ENCODE measurements around the gene MBNL1.

Gene MBNL1

DNA sequence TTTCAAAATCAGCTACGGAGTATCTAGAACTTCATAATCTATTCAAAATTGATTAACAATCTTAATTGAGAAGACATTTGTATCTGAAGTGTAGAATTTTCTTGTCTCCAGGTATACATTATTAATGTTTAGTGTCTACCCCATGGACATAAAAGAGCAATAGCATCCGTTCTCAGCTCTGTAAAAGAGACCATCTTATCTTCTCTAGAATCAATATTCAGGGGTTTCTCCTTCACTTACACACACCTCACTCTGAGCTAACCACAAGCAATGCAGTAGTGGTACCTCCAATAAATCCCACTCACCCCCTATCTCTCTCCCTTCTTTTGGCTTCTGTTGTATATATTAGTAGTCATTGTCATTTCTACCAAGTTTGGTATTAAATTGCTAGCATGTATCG is 16.2 kb downstream of the MBNL1 start:
- TF ChIP-seq, protein P1, sequence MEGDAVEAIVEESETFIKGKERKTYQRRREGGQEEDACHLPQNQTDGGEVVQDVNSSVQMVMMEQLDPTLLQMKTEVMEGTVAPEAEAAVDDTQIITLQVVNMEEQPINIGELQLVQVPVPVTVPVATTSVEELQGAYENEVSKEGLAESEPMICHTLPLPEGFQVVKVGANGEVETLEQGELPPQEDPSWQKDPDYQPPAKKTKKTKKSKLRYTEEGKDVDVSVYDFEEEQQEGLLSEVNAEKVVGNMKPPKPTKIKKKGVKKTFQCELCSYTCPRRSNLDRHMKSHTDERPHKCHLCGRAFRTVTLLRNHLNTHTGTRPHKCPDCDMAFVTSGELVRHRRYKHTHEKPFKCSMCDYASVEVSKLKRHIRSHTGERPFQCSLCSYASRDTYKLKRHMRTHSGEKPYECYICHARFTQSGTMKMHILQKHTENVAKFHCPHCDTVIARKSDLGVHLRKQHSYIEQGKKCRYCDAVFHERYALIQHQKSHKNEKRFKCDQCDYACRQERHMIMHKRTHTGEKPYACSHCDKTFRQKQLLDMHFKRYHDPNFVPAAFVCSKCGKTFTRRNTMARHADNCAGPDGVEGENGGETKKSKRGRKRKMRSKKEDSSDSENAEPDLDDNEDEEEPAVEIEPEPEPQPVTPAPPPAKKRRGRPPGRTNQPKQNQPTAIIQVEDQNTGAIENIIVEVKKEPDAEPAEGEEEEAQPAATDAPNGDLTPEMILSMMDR (conservative IDR thresholded peaks at IDR 0.05; ENCODE audit: control insufficient read depth, insufficient read depth, low read depth, low read length) = no peak
- no peak overlapping the region for H3K4me3 ChIP-seq (ENCODE audit: control insufficient read depth, low read depth, low read length)
- DNase-seq (ENCODE audit: low read depth) = no peak

DNA sequence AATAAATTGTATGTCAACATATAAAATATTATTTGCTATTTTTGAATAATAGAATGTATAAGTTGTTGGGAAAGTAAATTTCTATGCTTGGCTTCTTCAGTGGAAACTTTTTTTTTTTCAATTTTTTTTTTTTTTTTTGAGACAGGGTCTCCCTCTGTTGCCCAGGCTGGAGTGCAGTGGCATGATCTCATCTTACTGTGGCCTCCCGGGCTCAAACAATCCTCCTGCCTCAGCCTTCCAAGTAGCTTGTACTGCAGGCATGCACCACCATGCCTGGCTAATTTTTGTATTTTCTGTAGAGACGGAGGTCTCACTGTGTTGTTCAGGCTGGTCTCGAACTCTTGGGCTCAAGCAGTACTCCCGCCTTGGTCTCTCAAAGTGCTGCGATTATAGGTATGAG is 16.8 kb downstream of the MBNL1 start:
- TF ChIP-seq, protein P1 (conservative IDR thresholded peaks at IDR 0.05; ENCODE audit: control insufficient read depth, insufficient read depth, low read depth, low read length) = no peak
- no peak overlapping the region for H3K4me3 ChIP-seq (ENCODE audit: control insufficient read depth, low read depth, low read length)
- DNase-seq (ENCODE audit: low read depth) = no peak

DNA sequence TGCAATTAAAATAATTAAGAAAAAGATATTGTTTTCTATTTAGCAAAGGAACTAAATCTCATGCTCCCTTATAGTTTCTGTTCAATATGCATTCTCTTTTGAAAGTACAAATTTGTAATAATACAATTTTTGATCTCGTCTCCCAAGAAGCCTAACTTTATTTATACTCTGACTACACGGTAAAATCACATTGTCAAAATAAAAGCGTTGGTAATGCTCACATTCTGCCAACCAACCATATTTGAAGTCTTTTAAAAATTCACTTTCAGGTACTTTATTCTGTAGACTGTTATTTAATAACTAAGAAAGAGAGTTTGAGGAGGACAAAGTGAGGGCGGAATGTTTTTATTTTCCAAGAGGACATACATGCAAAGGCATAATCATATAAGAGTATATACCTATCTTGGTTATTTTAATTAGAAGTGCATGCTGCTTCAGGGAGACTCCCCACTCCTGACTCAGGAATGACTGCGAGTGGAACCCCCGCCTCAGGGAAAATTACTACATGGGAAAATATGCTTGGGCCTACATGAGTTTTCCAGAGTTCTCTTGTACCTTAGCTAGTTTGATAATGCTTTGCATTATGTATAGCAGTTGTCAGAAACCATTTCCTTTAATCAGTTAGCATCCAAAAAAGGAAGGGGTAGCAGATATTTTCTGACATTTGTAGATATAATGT is 19.3 kb downstream of the MBNL1 start:
- no peak overlapping the region for H3K4me3 ChIP-seq (ENCODE audit: control insufficient read depth, low read depth, low read length)
- TF ChIP-seq, protein P1 (conservative IDR thresholded peaks at IDR 0.05; ENCODE audit: control insufficient read depth, insufficient read depth, low read depth, low read length) = no peak
- peak; percentile 43 for DNase-seq (ENCODE audit: low read depth)

DNA sequence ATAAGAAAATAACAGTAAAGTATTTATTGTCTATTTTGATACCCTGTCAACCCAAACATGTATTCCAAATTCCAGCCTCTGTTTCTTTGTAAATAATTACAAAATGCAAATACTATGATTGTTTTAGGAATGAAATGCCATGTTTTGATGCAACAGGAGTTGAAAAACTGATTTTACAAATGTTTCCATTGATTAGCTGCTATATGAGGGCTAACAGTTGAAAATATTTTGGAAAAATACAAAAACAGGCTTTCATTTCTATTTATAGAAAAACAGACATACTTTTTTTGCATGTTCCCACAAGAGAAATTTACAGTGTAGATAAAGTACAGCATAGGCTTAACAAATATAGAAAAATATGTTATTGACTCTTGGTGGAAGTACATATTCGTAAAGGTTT is 20.0 kb downstream of the MBNL1 start:
- DNase-seq (ENCODE audit: low read depth) = no peak
- H3K4me3 ChIP-seq (ENCODE audit: control insufficient read depth, low read depth, low read length) = no peak overlapping the region
- TF ChIP-seq, protein P1 (conservative IDR thresholded peaks at IDR 0.05; ENCODE audit: control insufficient read depth, insufficient read depth, low read depth, low read length) = no peak

DNA sequence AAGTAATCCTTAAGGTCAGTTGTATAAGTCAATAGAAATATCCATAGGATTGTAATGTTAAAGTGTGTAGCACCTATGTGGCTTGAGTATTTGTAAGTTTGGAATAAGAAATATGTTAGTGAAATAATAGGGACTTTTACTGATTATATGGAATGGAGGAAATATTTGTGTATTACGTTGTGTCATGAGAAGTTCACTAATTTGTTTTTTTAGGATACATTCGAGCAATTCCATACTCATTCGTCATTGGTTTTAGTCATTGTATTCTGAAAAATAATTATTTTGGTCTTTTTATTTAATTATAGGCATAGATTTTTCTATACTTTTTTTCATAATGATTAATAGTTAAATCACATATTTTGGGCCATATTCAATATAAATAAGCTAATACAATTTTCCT is 21.0 kb downstream of the MBNL1 start:
- DNase-seq (ENCODE audit: low read depth) = peak; percentile 30
- TF ChIP-seq, protein P1 (conservative IDR thresholded peaks at IDR 0.05; ENCODE audit: control insufficient read depth, insufficient read depth, low read depth, low read length) = no peak
- no peak overlapping the region for H3K4me3 ChIP-seq (ENCODE audit: control insufficient read depth, low read depth, low read length)

DNA sequence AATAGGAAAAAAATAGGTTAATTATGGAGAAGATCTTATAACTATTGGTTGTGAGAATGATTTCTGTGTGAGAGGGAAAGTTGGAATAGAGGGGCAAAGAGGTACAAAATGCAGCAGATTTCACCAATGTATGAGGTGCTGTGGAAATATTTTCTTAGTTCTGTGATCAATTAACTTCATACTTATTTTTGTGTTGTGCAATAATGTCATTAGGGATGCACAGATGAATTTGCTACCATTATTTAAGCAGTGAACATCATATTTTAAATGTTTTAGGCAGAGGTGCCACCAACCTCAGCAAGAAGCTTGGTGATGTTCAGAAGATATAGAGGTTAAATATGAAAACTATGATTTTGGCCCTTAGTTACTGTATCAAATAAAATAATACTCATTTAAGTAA is 21.6 kb downstream of the MBNL1 start:
- TF ChIP-seq, protein P1 (conservative IDR thresholded peaks at IDR 0.05; ENCODE audit: control insufficient read depth, insufficient read depth, low read depth, low read length) = no peak
- no peak for DNase-seq (ENCODE audit: low read depth)
- H3K4me3 ChIP-seq (ENCODE audit: control insufficient read depth, low read depth, low read length) = no peak overlapping the region

DNA sequence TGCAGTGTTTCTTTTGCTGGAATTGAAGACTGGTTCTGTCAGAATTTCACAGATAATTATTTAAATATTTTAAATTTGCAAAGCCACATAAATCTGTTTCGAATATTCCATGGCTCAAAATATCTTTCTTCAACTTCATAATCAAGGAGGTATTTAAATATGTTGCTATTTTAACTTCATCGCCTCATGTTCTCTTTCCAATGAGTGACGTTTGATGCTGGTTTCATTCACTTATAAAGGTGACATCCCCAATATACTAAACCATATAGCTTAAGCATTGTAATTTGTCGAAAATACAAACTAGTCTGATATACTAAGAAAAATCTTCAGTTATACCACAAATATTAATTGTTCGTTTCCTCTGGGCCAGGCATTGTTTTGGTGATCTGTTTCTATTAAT is 22.5 kb downstream of the MBNL1 start:
- no peak for DNase-seq (ENCODE audit: low read depth)
- TF ChIP-seq, protein P1 (conservative IDR thresholded peaks at IDR 0.05; ENCODE audit: control insufficient read depth, insufficient read depth, low read depth, low read length) = no peak
- H3K4me3 ChIP-seq (ENCODE audit: control insufficient read depth, low read depth, low read length) = no peak overlapping the region
